Panc1 (cell line): ENCODE results near the gene HSF5.

Source experiments
- CTCF ChIP-seq: fragments of 450-650 bp; IDR thresholded peaks from 2 replicates; pipeline ENCODE4 v1.5.1; 2017; ENCODE audit warnings: mild to moderate bottlenecking
- POLR2AphosphoS5 ChIP-seq: IDR thresholded peaks from 2 replicates; pipeline ENCODE4 v1.6.1; 2012; ENCODE audit warnings: mild to moderate bottlenecking, low read depth, low read length, moderate library complexity
- REST ChIP-seq, 2 experiments: IDR thresholded peaks; 2 replicates each; pipeline ENCODE4 v1.6.1; 2011 to 2012; ENCODE audit warnings: low read depth in 2 of 2, control low read depth in 1 of 2, low read length in 1 of 2, mild to moderate bottlenecking in 1 of 2, moderate library complexity in 1 of 2; ENCODE audit not compliant: insufficient read depth in 1 of 2

GRCh38 chr17:58484600-58484999 lies 3.6 kb downstream of the HSF5 start:
- no peak for TF ChIP-seq POLR2AphosphoS5
- TF ChIP-seq CTCF = no peak
- TF ChIP-seq REST (IDR thresholded peaks at IDR 0.05; ENCODE audit: insufficient read depth in 1 of 2, low read depth in 2 of 2, low read length in 1 of 2) = no peak
